Epidermal melanocyte (primary cell): ENCODE data around the gene NPC1L1.
"Not testable (repeated sequence)": the region's sequence is repeated elsewhere in the genome, so short reads cannot be mapped to it uniquely, and the experiment has no call there.

ENCODE experiments used
- DNase-seq: peaks from one replicate; pipeline ENCODE4 v3.0.0; 2011; ENCODE audit warnings: low spot score; ENCODE audit not compliant: insufficient read length

Gene NPC1L1

DNA sequence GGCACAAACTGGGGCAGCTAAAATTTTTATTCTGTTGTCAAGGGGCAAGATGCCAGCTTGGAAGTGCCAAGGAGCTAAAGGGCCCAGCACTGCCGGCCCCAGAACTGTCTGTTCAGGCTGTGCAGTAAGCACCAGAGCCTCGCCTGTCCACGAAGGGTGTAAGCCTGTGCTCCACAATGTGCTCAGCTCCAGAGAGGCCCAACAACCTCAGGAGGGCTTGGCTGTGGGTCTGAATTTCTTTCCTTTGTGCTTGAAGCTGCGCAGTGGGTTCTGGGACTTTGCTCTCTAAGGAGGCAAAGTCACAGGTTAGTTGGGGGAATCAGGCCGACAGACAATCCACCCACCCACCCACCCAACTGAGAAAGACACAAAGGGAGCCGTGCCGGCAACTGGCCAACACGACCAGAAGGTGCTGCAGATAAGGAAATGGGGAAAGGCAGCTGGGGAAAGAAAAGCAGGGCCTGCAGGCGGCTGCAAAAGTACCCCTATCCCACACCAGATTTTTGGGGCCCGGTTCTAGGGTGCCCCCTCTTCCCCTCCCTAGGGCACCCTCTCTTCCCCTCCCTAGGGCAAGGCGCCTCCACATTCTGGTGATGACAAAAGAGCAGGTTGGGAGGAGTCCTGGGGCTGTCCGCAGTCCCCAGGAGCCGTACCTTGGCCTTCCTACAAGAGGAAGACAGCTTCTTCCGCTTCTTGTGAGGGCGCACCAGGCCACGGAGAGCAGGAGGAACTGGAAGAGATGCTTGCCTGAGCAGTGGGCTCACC is 24.8 kb upstream of the NPC1L1 start:
- no peak for DNase-seq

- DNase-seq = no peak
These were observed 24.1 kb upstream of the NPC1L1 start for GRCh38 chr7:44565097-44565794.

- no peak for DNase-seq
These were observed 23.5 kb upstream of the NPC1L1 start for GRCh38 chr7:44564606-44565005.

DNA sequence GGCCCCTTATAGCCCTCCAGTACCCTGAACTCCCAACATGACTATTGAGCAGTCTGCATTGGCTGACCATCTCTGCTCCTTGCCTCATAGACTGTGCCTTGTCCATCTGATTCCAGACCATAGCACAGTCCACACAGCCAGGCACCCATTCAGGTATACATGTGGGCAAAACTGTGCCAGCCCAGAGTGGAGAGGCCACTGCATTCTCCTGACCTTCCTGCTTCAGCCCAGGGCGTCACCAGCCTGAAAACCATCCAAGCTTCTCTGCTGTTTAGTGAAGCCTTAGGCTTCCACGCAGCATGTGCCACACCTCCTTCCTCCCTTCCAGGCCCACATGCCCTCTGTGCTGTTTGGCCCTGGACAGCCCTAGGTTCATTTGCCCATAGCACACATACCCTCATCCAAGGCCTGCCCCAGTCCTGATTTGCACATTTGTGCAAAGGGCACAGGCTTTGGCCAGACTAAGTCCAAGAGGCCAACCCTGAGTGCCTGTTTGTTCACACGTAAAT is 22.1 kb upstream of the NPC1L1 start:
- DNase-seq = no peak

DNA sequence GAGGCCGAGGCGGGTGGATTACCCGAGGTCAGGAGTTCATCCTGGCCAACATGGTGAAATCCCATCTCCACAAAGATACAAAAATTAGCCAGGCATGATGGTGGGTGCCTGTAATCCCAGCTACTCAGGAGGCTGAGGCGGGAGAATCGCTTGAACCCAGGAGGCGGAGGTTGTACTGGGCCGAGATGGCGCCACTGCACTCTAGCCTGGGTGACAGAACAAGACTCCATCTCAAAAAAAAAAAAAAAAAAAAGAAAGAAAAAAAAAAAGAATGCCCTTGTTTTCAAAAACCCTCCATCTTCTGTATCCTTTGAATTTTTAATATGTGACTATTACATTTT is 21.5 kb upstream of the NPC1L1 start:
- DNase-seq = not testable (repeated sequence)

- no peak for DNase-seq
These were observed 21.0 kb upstream of the NPC1L1 start for GRCh38 chr7:44561962-44562621.

DNA sequence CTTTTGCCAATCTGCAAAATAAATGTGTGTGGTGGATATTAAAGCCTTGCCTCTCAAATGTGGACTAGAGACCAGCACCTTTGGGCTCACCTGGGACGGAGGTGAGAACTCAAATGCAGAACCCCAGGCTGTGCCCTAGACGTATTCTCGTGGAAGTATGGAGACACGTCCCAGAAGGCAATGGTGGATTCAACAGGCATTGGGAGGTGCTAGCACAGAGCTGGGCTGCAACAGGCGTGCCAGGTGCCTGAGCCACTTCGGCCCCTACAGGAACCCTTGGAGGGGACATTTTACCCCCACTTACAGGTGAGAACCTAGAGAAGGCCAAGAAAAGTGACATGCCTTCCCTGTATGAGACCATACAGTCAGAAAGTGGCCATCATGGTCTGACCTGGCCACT is 20.4 kb upstream of the NPC1L1 start:
- DNase-seq = no peak

- DNase-seq = no peak
These were observed 18.4 kb upstream of the NPC1L1 start for GRCh38 chr7:44559485-44559884.

DNA sequence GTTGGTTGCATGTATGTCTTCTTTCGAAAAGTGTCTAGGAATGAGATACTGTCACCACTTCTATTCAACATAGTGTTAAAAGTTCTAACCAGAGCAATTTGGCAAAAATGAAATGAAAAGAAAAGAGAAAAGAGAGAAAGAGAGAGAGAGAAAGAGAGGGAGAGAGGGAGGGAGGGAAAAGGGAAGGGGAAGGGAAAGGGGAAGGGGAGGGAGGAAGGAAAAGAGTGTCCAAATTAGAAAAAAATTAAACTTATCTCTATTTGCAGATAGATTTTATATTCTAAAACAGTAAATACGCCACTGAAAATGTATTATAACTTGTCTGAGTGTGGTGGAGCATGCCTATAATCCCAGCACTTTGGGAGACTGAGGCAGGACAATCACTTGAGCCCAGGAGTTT is 16.4 kb upstream of the NPC1L1 start:
- DNase-seq = no peak

- DNase-seq = no peak
These were observed 14.2 kb upstream of the NPC1L1 start for GRCh38 chr7:44555350-44555749.

GRCh38 chr7:44552473-44553005 is 11.4 kb upstream of the NPC1L1 start:
- not testable (repeated sequence) for DNase-seq

DNA sequence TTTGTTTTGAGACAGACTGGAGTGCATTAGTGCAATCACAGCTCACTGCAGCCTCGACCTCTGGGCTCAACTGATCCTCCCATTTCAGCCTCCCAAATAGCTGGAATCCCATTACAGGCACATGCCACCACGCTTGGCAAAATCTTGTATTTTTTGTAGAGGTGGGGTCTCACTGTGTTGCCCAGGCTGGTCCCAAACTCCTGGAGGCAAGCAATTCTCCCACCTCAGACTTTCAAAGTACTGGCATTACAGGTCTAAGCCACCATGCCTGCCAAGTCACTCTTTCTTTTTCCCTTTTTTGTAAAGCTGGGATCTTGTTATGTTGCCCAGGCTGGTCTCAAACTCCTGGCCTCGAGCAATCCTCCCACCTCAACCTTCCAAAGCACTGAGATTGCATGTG is 8.3 kb upstream of the NPC1L1 start:
- DNase-seq = no peak

GRCh38 chr7:44548893-44549292 is 7.8 kb upstream of the NPC1L1 start:
- DNase-seq = no peak

DNA sequence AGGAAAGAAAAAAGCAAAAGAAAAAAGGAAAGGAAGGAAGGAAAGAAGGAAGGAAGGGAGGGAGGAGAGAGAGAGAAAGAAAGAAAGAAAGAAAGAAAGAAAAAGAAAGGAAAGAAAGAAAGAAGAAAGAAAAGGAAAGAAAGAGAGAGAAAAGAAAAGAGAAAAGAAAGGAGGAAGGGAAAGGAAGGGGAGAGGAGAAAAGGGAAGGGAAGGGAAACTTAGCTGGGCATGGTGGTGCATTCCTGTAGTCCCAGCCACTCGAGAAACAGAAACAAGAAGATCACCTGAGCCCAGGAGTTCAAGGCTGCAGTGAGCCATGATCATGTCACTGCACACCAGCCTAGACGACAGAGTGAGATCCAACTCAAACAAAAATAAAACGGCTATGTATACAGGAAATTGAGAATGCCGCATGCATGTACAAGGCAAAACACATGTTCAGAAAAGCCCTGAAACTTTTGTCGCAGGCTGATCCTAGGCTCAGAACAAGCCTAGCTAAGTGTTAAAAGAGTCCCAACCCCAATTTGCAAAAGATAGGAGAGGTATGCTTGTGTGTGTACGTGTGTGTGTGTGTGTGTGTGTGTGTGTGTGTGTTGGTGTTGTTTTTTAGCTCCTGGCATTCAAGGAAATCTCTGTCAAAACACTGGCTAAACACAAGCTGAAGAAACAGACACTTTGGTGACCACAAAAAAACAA is 6.6 kb upstream of the NPC1L1 start:
- DNase-seq = no peak

GRCh38 chr7:44541876-44542610 is 913 bp upstream of the NPC1L1 start:
- DNase-seq = no peak

GRCh38 chr7:44540592-44541027 is 520 bp downstream of the NPC1L1 start:
- no peak for DNase-seq

DNA sequence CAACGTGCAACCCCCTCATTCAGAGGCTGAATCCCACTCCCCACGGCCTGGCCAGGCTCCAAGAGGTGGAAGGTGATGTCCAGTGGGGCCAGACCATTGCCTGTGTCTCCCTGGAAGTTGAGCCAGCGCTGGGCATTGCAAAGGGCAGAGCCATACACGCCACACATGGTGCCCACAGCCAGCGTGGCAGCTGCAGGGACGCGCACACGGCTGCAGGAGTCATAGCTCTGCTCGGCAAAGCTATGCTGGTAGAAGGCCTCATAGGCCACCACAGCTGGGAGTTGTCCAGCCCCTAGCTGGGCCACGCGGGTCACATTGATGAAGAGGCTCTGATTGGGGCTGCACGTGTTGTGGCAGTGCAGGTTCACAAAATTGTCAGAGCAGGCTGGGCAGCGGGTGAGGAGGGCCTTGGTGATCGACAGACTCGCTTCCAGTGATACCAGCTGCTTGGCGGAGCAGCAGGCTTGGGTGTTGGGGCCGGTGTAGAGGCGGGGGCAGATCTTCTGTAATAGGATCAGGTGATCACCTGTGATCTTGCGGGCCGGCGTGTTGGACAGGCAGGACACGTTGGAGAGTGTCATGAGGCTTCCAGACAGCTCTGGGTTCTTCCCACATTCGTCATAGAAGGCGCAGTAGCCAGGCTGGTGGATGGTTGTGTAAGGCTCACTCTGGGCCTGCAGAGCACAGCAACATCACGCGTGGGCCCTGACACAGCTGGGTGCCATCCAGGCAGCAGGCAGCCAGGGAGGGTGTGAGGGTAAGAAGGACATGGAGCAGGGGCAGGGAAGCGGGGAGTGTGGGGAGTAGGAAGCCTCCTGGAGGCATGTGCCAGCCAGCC is 1.2 kb downstream of the NPC1L1 start:
- no peak for DNase-seq

GRCh38 chr7:44538798-44539668 is 2.1 kb downstream of the NPC1L1 start:
- DNase-seq = no peak
